ENCODE measurements around the gene LRFN4. TPM values are rescaled to one million over a fixed set of nuclear protein-coding genes. Genes with fewer than 3 reads are reported as not detected.
A peak's percentile ranks its signal among the peaks of the same experiment; 100 is the strongest.

LRFN4 gene
- total and polyA plus RNA-seq, 4 donors: 0.75 to 3.4 (median 1.5) TPM; not detected in 1

GRCh38 chr11:66902486-66903177 is 45.8 kb downstream of the LRFN4 start:
- Histone ChIP-seq H3K36me3 (ENCODE audit: control insufficient read depth in 4 of 4, insufficient read depth in 3 of 4, low read depth in 1 of 4, low read length in 3 of 4) (no peaks in the 10 kb centered on the region), H3K27me3 (ENCODE audit: control insufficient read depth in 4 of 4, insufficient read depth in 4 of 4, low read length in 3 of 4) (no peaks in the 10 kb centered on the region), H3K4me1 (ENCODE audit: control insufficient read depth in 4 of 4, insufficient read depth in 4 of 4, low read length in 3 of 4) (peaks cover 18 to 42% (median 19%) of the 10 kb centered on the region in 4 donors), H3K9ac (ENCODE audit: low read depth in 1 of 2, low read length in 2 of 2) (peak overlapping the region in 1 of 2 donors; percentile 49), H3K27ac (ENCODE audit: low read depth in 1 of 2, low read length in 2 of 2) (peak overlapping the region; percentile 52 to 91), H3K9me3 (ENCODE audit: control insufficient read depth in 4 of 4, low read length in 3 of 4) (no peaks in the 10 kb centered on the region), H3K4me3 (ENCODE audit: low read depth in 1 of 3, low read length in 3 of 3) (peak overlapping the region in 2 of 3 donors; percentile 32 to 34)
- no peak for TF ChIP-seq RAD21 (IDR thresholded peaks at IDR 0.05)
- TF ChIP-seq EGR1 (IDR thresholded peaks at IDR 0.05; ENCODE audit: low read depth in 2 of 2): no peak
- TF ChIP-seq TAF1 (conservative IDR thresholded peaks at IDR 0.05): no peak
- TF ChIP-seq RXRA (IDR thresholded peaks at IDR 0.05): peak in 1 of 2 donors; percentile 20
- TF ChIP-seq, protein P1, sequence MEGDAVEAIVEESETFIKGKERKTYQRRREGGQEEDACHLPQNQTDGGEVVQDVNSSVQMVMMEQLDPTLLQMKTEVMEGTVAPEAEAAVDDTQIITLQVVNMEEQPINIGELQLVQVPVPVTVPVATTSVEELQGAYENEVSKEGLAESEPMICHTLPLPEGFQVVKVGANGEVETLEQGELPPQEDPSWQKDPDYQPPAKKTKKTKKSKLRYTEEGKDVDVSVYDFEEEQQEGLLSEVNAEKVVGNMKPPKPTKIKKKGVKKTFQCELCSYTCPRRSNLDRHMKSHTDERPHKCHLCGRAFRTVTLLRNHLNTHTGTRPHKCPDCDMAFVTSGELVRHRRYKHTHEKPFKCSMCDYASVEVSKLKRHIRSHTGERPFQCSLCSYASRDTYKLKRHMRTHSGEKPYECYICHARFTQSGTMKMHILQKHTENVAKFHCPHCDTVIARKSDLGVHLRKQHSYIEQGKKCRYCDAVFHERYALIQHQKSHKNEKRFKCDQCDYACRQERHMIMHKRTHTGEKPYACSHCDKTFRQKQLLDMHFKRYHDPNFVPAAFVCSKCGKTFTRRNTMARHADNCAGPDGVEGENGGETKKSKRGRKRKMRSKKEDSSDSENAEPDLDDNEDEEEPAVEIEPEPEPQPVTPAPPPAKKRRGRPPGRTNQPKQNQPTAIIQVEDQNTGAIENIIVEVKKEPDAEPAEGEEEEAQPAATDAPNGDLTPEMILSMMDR (IDR thresholded peaks at IDR 0.05; ENCODE audit: low read depth, low read length, missing input control): no peak
- 75% methylated on average over 15 of the region's 15 CpGs for WGBS
- no peak for DNase-seq (ENCODE audit: low spot score)

GRCh38 chr11:66904055-66904454 is 47.2 kb downstream of the LRFN4 start:
- H3K4me1 ChIP-seq (ENCODE audit: control insufficient read depth in 4 of 4, insufficient read depth in 4 of 4, low read length in 3 of 4): peaks cover 25 to 57% (median 30%) of the 10 kb centered on the region in 4 donors
- H3K27ac ChIP-seq (ENCODE audit: low read depth in 1 of 2, low read length in 2 of 2): peak overlapping the region; percentile 31 to 71
- H3K9me3 ChIP-seq (ENCODE audit: control insufficient read depth in 4 of 4, low read length in 3 of 4): no peaks in the 10 kb centered on the region
- 94% methylated on average over 3 of the region's 3 CpGs for WGBS
- peak overlapping the region in 1 of 3 donors; percentile 15 for H3K4me3 ChIP-seq (ENCODE audit: low read depth in 1 of 3, low read length in 3 of 3)
- TF ChIP-seq MAX (IDR thresholded peaks at IDR 0.05) (no peak), FOXA1 (IDR thresholded peaks at IDR 0.05) (no peak), RAD21 (IDR thresholded peaks at IDR 0.05) (no peak), HNF4A (conservative IDR thresholded peaks at IDR 0.05) (no peak), NR2F2 (IDR thresholded peaks at IDR 0.05) (no peak), SP1 (IDR thresholded peaks at IDR 0.05) (no peak), HNF4G (IDR thresholded peaks at IDR 0.05) (no peak), REST (IDR thresholded peaks at IDR 0.05) (no peak), EGR1 (IDR thresholded peaks at IDR 0.05; ENCODE audit: low read depth in 2 of 2) (no peak), JUND (IDR thresholded peaks at IDR 0.05) (no peak), YY1 (IDR thresholded peaks at IDR 0.05) (no peak), TAF1 (conservative IDR thresholded peaks at IDR 0.05) (no peak), FOXA2 (IDR thresholded peaks at IDR 0.05) (no peak), ATF3 (IDR thresholded peaks at IDR 0.05) (no peak), GABPA (IDR thresholded peaks at IDR 0.05 in 1 of 2, conservative IDR thresholded peaks at IDR 0.05 in 1 of 2) (no peak), RXRA (IDR thresholded peaks at IDR 0.05) (no peak)
- TF ChIP-seq, protein P1 (IDR thresholded peaks at IDR 0.05; ENCODE audit: low read depth, low read length, missing input control): no peak
- H3K27me3 ChIP-seq (ENCODE audit: control insufficient read depth in 4 of 4, insufficient read depth in 4 of 4, low read length in 3 of 4): no peaks in the 10 kb centered on the region
- H3K36me3 ChIP-seq (ENCODE audit: control insufficient read depth in 4 of 4, insufficient read depth in 3 of 4, low read depth in 1 of 4, low read length in 3 of 4): no peaks in the 10 kb centered on the region
- no peak overlapping the region for H3K9ac ChIP-seq (ENCODE audit: low read depth in 1 of 2, low read length in 2 of 2)
- DNase-seq (ENCODE audit: low spot score): no peak

Measured in liver (tissue), 9 donors.